HUDEP-2 (cell line): ENCODE results near the gene PACS2.
"Not testable (repeated sequence)": the region's sequence is repeated elsewhere in the genome, so short reads cannot be mapped to it uniquely, and the experiment has no call there.

Experiments used
- DNase-seq, 76 experiments: peaks; one replicate each; lab custom pipeline; 2025; ENCODE audit not compliant: unreplicated experiment in 76 of 76; lab: John Stamatoyannopoulos, UW

Gene PACS2

GRCh38 chr14:105313381-105314286 is 914 bp upstream of the PACS2 start:
- peak in 3 of 76 experiments; percentile 11 to 41 (median 17) for DNase-seq

DNA sequence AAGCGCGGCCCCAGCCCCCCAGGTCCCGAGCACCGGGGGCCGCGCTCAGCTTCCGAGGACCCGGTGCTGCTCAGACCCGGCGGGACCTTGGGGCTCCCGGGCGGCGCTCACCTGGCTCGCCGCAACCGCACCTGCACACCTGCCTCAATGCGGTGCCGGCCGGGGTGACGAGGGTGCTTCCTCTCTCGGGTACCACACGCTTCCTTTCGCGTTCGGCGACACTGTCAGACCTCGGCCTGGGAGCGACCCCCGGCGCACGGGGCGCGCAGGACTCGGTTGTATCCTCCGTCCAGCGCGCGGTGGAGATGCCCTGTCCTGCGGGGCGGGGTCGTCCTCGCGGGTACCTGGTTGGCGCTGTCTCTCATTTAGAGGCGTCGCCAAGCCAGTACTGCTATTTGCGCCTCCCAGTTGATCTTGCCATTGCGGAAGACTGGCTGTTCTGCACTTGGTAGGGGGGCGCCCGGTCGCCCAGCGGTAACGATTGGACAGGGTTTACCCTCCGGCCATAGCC is 718 bp downstream of the PACS2 start:
- DNase-seq: no peak

DNA sequence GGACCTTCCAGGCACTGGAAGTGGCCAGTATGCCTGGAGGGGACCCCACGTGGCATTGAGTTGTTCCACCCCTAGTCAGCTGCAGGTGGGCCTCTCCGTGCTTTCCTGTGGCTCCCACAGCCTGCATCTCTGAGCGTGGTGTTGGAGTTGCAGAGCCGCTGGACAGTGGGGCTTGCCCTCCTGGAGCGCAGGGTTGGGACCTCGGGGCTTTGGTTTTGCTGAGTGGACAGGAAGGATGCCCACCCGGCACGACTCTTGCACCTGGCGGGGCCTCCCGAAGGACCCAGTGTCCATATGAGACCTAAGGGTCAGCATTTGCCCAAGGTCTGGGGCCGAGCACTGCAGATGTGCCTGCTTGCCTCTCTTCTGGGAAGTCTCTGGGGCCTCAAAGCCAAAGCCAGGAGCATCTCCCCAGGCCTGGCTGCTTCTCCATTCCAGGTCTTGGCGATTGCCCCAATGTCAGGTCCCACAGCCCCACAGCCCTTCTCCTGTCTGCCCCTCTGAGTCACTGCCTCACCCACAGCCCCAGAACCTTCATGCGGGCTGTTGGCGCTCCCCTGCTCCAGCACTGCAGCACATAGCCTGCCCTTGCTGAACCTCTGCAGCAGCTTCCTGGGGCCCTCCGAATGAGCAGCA is 1.5 kb downstream of the PACS2 start:
- peak in 8 of 76 experiments; percentile 11 to 35 (median 16) for DNase-seq

- no peak for DNase-seq
These were observed 2.0 kb downstream of the PACS2 start for GRCh38 chr14:105316577-105316941.

- DNase-seq: no peak
These were observed 2.5 kb downstream of the PACS2 start for GRCh38 chr14:105316968-105317510.

DNA sequence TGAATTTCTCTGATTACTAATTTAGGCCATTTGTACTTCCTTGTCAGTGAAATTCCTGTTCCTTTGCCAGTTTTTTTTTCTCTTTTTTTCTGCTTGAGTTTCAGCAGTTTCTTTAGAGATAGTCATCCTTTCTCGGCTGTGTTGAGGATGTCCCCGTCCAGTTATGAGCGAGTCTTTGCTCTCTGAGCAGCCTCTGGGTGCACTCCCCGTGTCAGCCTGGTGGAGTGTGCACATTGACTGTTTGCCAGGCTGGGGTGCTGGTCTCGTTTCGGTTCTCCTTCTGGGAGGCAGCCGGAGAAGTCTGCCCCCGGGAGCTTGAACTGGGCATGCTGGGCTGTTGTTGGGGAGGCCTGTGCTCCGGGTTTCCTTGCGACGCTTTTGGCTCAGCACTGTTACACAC is 3.0 kb downstream of the PACS2 start:
- DNase-seq: no peak

DNA sequence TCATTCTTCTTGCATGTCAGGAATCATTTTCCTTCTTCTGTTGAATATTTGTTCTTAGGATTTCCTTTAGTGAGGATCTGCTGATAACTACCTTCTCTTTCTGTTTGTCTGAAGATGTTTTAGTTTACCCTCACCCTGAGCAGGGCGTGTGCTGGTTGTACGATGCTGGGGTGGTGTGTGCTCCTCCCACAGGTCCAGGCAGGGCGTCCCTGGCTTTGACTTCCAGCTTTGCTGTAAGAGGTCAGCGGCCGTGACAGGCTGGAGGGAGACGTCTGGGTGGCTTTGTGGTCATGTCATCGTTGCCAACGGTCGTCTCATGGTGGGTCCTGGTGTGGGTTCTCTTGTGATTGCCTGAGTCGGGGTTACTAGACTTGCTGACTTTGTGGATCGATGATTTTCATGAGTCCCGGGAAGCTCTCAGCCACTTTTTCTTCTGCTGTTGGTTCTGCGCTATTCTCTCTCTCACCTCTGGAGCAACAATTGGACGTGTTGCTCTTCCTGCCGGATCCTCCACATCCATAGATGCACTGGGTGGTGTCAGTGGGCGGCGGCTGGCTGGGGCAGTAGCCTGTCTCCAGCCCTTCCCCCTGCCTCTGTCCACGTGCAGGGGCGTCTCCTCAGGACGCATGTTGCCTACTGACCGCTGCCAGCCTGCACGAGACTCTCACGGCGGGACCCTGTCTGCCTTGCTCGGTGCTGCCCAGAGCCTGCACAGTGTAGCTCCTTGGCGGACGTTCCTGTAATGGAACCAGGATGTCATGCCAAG is 8.4 kb downstream of the PACS2 start:
- no peak for DNase-seq

DNA sequence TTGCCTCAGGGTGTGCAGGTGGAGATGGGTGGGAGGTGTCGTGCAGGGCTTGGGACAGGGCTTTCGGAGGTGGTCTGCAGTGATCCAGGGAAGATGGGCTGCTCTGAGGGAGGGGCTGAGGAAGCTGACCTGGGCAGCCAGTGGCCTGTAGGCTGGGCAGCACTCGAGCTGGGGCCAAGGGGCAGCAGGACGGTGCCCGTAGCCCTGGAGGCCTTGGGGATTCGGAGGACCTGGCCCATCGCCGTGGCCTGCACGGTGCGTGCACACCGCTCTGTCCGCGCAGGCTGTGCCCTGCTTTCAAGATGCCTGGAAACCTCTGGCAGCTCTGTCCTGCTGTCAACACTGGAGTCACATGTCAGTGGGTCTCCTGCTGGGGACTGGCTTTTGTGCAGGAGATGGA is 9.1 kb downstream of the PACS2 start:
- no peak for DNase-seq

- no peak for DNase-seq
These were observed 9.7 kb downstream of the PACS2 start for GRCh38 chr14:105324080-105324778.

DNA sequence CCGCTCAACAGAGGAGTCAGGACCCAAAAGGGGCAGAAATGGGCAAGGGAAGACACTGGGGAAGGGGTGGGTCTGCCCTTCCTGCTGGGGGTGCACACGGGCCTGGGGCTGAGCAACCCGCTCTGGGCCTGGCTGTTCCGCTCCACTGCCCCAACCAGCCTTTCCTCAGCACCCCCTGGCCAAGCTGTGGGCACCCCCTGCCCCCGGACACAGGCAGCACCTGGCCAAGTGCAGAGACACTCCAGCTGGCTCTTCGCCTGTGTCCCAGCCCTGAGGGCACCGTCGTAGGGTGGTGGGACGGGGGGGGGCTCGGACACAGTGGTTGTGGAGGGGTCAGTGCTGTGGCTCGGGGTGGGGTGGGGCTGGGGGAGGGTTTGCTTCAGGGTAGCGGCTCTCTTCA is 10.3 kb downstream of the PACS2 start:
- DNase-seq: no peak

DNA sequence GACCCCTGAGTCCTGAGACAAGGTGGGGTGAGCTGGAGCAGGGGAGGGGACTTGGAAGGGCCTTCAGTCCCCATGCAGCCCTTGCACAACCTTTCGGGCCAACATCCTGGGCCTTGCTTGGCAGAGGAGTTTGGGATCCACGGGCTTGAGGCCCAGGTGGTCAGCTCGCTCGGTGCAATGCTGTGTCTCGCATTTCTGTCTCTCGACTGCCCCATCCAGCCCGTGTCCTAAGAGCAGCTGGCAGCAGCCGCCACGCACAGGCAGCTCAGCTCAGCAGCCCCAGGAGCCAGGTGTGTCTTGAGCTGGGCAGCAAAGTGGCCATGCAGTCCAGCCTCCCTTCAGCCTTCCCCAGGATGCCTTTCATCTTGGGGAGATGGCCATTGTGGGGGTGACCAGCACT is 10.8 kb downstream of the PACS2 start:
- no peak for DNase-seq

DNA sequence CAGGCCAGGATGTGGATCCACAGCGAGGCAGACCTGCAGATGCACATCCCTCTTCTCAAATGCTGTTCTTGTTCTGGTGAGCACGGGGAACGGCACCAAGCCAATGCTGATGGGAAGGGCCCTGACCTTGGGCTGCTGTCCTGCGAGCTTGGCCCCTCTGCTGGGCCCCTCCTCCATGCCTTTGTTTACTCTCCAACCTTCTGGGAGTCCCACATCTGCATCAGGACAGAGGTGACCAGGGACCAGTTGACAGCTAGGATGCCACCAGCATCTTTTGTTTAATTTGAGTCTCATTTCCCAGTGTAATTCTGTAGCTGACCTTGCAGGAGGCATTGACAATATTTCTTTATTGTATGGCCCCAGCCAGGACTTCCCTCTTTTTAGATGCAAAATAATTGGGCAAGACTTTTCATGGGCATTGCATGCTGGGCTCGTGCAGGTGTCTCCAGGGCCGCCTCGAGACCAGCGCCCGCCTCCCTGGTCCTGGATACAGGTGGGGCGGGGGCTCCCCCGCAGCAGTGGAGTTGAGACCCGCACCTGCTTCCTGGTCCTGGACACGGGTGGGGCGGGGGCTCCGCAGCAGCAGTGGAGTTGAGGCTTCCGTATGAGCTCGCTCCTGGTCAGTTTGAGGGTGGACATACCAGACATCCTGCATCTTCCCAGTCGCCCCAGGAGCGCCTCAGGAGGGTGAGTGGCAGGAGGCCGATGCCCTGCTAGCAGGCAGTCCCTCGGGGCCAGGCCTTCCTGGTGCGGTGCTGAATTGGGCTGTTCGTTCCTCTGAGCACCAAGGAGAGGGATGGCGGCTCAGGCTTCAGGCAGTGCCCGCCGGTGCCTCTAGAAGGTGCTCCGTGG is 11.4 kb downstream of the PACS2 start:
- no peak for DNase-seq

DNA sequence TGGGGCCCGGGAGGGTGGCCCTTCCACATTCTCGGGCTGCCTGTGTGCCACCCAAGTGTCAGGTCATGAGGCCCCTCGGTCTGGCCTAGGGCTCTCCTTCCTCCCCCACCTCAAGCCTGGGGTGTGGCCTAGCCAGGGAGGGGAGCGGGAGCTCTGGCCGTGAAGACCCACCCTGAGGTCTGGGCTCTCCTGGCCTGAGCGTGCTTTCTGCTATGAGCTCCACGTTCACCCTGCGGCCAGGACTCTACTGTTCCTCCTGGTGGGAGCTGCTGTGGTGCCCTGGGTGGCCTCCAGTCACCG is 12.0 kb downstream of the PACS2 start:
- DNase-seq: no peak

GRCh38 chr14:105326891-105327694 is 12.5 kb downstream of the PACS2 start:
- DNase-seq: no peak

GRCh38 chr14:105327695-105328045 is 13.1 kb downstream of the PACS2 start:
- DNase-seq: not testable (repeated sequence)

- no peak for DNase-seq
These were observed 13.6 kb downstream of the PACS2 start for GRCh38 chr14:105328070-105328677.

DNA sequence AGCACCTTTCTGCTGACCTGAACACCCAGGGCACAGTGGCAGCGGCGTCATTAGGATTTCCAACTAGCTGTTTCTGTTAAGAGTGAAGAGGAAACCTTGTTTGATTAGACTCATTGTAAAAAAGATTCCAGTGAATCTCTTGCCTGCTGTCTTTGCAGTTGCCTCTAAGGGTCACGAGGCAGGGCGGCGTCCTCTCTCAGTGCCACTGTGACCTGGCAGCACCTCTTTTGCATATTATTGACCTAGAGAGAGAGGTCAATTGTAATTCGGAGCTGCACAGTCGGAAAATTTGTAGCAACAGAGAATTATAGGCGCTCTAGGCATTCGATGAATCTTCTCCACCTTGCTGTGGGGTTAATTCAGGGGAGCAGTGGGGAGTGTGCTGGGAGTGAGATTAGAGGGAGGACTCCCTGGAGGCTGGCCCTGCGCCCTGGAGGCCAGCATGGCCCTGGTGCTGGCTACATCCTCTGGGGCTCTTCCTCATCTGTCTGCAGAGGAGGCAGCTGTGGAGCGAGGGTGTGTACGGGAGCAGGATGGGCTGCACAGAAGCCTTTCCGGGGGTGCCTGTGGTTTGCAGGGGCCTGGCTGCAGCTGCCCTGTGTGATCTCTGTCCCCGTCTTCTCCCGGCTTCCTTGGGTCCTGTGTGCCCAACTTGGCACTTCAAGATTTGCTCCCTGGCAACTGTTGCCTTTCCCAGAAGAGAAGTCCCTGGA is 14.3 kb downstream of the PACS2 start:
- no peak for DNase-seq
